Endothelial cell of coronary artery (primary cell): ENCODE data around the gene SPATA31A5. TPM values are rescaled to one million over a fixed set of nuclear protein-coding genes. Genes with fewer than 3 reads are reported as not detected.

ENCODE experiments used
- total RNA-seq: library from RNA; depleted of rRNA; stranded (reverse); fragments of >200 nt; gene quantifications from 2 replicates; pipeline ENCODE4 v1.2.3, GENCODE V29; 2014

The SPATA31A5 gene
- not detected in 2 replicates for total RNA-seq

GRCh38 chr9:60914107-60914506 is at the start of gene SPATA31A5:
Gene SPATA31A5, plus strand, starts transcription at chr9:60914407. Its CDS starts 29 bp downstream, at chr9:60914436.

